WTC11 (cell line): Measurements from ENCODE around the gene SIRT2. TPM values are rescaled to one million over a fixed set of nuclear protein-coding genes. Genes with fewer than 3 reads are reported as not detected.

Experiments used
- ATAC-seq: fragments of 200-7000 bp; cut with Tn5 transposase; 2 replicates; pipeline ENCODE4 v1.10.0; 2021; ENCODE audit warnings: mild to moderate bottlenecking, moderate library complexity
- CTCF ChIA-PET: fragments of 300-600 bp; sonication (Branson Sonifier 250); formaldehyde crosslinking; loops from one replicate; lab custom pipeline; 2021; ENCODE audit warnings: antibody characterized with exemption; lab: Charles Lee
- POLR2A ChIA-PET: fragments of 350-600 bp; sonication (Branson Sonifier 250); formaldehyde crosslinking; loops from one replicate; lab custom pipeline; 2021; ENCODE audit warnings: antibody characterized with exemption; lab: Charles Lee
- DNase-seq: peaks from one replicate; pipeline ENCODE4 v3.0.0; 2021; ENCODE audit warnings: low spot score
- H3K27ac Mint-ChIP-seq: 2 replicates; pipeline ENCODE4 v1.8.0; 2021; ENCODE audit warnings: mixed read lengths
- H3K27me3 Mint-ChIP-seq: 2 replicates; pipeline ENCODE4 v1.8.0; 2021; ENCODE audit warnings: low read depth, mild to moderate bottlenecking, moderate library complexity, mixed read lengths
- H3K36me3 Mint-ChIP-seq: 2 replicates; pipeline ENCODE4 v1.8.0; 2021; ENCODE audit warnings: mixed read lengths
- H3K4me1 Mint-ChIP-seq: 2 replicates; pipeline ENCODE4 v1.8.0; 2022; ENCODE audit warnings: mixed read lengths
- H3K4me3 Mint-ChIP-seq: 2 replicates; pipeline ENCODE4 v1.8.0; 2021; ENCODE audit warnings: mild to moderate bottlenecking, moderate library complexity, mixed read lengths
- H3K9me3 Mint-ChIP-seq: 2 replicates; pipeline ENCODE4 v1.8.0; 2021; ENCODE audit warnings: mixed read lengths
- AFF4 ChIP-seq: sonication (generic); formaldehyde crosslinking; IDR thresholded peaks from 2 replicates; pipeline ENCODE4 v1.8.1; 2023; ENCODE audit warnings: mild to moderate bottlenecking, missing genetic modification reagents, borderline replicate concordance
- CREB1 ChIP-seq: sonication (generic); formaldehyde crosslinking; IDR thresholded peaks from 2 replicates; pipeline ENCODE4 v1.8.0; 2023; ENCODE audit warnings: mild to moderate bottlenecking, missing genetic modification reagents
- CREM ChIP-seq: sonication (generic); formaldehyde crosslinking; IDR thresholded peaks from 2 replicates; pipeline ENCODE4 v1.8.1; 2022; ENCODE audit warnings: mild to moderate bottlenecking, missing genetic modification reagents, moderate library complexity
- ETV6 ChIP-seq: sonication (generic); formaldehyde crosslinking; IDR thresholded peaks from 2 replicates; pipeline ENCODE4 v1.8.1; 2022; ENCODE audit warnings: mild to moderate bottlenecking, missing genetic modification reagents
- FOXP1 ChIP-seq: sonication (generic); formaldehyde crosslinking; IDR thresholded peaks from 2 replicates; pipeline ENCODE4 v1.8.0; 2022; ENCODE audit warnings: missing genetic modification reagents, mild to moderate bottlenecking, moderate library complexity, borderline replicate concordance
- JAZF1 ChIP-seq: fragments of 250-450 bp; sonication (Bioruptor Pico); IDR thresholded peaks from 2 replicates; pipeline ENCODE4 v1.9.0; 2021; ENCODE audit warnings: moderate library complexity, mild to moderate bottlenecking, inconsistent platforms
- KAT7 ChIP-seq: sonication (generic); formaldehyde crosslinking; IDR thresholded peaks from 2 replicates; pipeline ENCODE4 v1.8.1; 2023; ENCODE audit warnings: missing genetic modification reagents, mild to moderate bottlenecking, borderline replicate concordance
- NFATC4 ChIP-seq: fragments of 250-450 bp; sonication (Bioruptor Pico); IDR thresholded peaks from 2 replicates; pipeline ENCODE4 v1.9.0; 2021; ENCODE audit warnings: mild to moderate bottlenecking
- OVOL2 ChIP-seq: fragments of 250-450 bp; sonication (Bioruptor Pico); IDR thresholded peaks from 2 replicates; pipeline ENCODE4 v1.9.0; 2021; ENCODE audit warnings: mild to moderate bottlenecking, borderline replicate concordance
- RELA ChIP-seq: sonication (generic); formaldehyde crosslinking; IDR thresholded peaks from 2 replicates; pipeline ENCODE4 v1.8.1; 2022; ENCODE audit warnings: missing genetic modification reagents, mild to moderate bottlenecking, borderline replicate concordance
- SP1 ChIP-seq: sonication (generic); formaldehyde crosslinking; conservative IDR thresholded peaks from 2 replicates; pipeline ENCODE4 v1.8.1; 2022; ENCODE audit warnings: missing genetic modification reagents
- TEAD1 ChIP-seq: sonication (generic); formaldehyde crosslinking; IDR thresholded peaks from 2 replicates; pipeline ENCODE4 v1.8.0; 2022; ENCODE audit warnings: mild to moderate bottlenecking, missing genetic modification reagents
- TP53 ChIP-seq: sonication (generic); formaldehyde crosslinking; IDR thresholded peaks from 2 replicates; pipeline ENCODE4 v1.8.1; 2023; ENCODE audit warnings: mild to moderate bottlenecking, missing genetic modification reagents
- ZMAT4 ChIP-seq: fragments of 250-450 bp; sonication (Bioruptor Pico); IDR thresholded peaks from 2 replicates; pipeline ENCODE4 v1.9.0; 2021; ENCODE audit warnings: mild to moderate bottlenecking
- ZNF263 ChIP-seq: sonication (generic); formaldehyde crosslinking; IDR thresholded peaks from 2 replicates; pipeline ENCODE4 v1.8.1; 2022; ENCODE audit warnings: low read depth, mild to moderate bottlenecking, moderate library complexity, missing genetic modification reagents
- total RNA-seq: library from RNA; stranded (reverse); gene quantifications from 3 replicates; pipeline ENCODE4 v1.2.3, GENCODE V29; 2021
- TF ChIP-seq, protein P1 (sequence below): sonication (generic); formaldehyde crosslinking; IDR thresholded peaks from 2 replicates; pipeline ENCODE4 v1.8.1; 2023; ENCODE audit warnings: mild to moderate bottlenecking, missing genetic modification reagents
- TF ChIP-seq, protein P2 (sequence below): sonication (generic); formaldehyde crosslinking; IDR thresholded peaks from 2 replicates; pipeline ENCODE4 v1.8.1; 2023; ENCODE audit warnings: mild to moderate bottlenecking, missing genetic modification reagents, moderate library complexity
- TF ChIP-seq, protein P3 (sequence below): sonication (generic); formaldehyde crosslinking; IDR thresholded peaks from 2 replicates; pipeline ENCODE4 v1.8.1; 2022; ENCODE audit warnings: missing genetic modification reagents, borderline replicate concordance
- TF ChIP-seq, protein P4 (sequence below): sonication (generic); formaldehyde crosslinking; IDR thresholded peaks from 2 replicates; pipeline ENCODE4 v1.8.1; 2023; ENCODE audit warnings: mild to moderate bottlenecking, missing genetic modification reagents, moderate library complexity

SIRT2 gene
- total RNA-seq, 1 experiment from 2014 or later, result 9.5 TPM

DNA sequence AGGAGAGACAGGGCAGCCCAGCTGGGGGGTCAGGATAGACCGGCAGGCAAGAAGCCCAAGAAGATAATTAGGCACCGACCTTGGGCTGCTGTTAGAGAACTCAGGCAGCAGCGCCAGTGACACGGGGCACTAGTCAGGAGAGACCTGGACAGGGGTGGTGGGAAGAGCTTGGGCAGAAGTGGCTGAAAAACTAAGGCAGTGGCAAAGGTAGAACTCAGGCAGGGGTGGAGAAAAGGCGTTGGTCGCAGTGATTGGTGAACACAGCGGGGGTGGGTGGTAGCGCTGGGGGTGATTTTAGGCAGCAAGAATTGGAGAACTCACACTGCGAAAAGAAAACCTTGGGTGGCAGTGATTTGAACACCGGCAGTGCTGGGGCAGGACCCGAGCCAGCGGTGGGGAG, 8.3 kb upstream of the SIRT2 start:
- peaks cover 4% of the 10 kb centered on the region; the same call in 1 of the 2 replicates for H3K4me1 Mint-ChIP-seq
- no peak overlapping the region; the same call in 1 of the 2 replicates for H3K27ac Mint-ChIP-seq
- H3K27me3 Mint-ChIP-seq, result peaks cover 7% of the 10 kb centered on the region
- peaks cover 10% of the 10 kb centered on the region for H3K36me3 Mint-ChIP-seq
- POLR2A ChIA-PET, result interaction anchor here (1.5 kb wide), 1 partner anchor 8 kb away, joined by 11 read pairs; the partner anchor contains the start of genes NFKBIB and SIRT2
- ATAC-seq, result no peak
- H3K9me3 Mint-ChIP-seq, result no peaks in the 10 kb centered on the region
- no peak for TF ChIP-seq ZMAT4 (CRISPR knock-in tag)
- TF ChIP-seq FOXP1 (CRISPR knock-in tag), result no peak
- no peak for TF ChIP-seq AFF4 (CRISPR knock-in tag)
- no peak for TF ChIP-seq NFATC4 (CRISPR knock-in tag)
- no peak for TF ChIP-seq OVOL2 (CRISPR knock-in tag)
- TF ChIP-seq, protein P1, sequence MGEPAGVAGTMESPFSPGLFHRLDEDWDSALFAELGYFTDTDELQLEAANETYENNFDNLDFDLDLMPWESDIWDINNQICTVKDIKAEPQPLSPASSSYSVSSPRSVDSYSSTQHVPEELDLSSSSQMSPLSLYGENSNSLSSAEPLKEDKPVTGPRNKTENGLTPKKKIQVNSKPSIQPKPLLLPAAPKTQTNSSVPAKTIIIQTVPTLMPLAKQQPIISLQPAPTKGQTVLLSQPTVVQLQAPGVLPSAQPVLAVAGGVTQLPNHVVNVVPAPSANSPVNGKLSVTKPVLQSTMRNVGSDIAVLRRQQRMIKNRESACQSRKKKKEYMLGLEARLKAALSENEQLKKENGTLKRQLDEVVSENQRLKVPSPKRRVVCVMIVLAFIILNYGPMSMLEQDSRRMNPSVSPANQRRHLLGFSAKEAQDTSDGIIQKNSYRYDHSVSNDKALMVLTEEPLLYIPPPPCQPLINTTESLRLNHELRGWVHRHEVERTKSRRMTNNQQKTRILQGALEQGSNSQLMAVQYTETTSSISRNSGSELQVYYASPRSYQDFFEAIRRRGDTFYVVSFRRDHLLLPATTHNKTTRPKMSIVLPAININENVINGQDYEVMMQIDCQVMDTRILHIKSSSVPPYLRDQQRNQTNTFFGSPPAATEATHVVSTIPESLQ (CRISPR knock-in tag), result no peak
- no peak for TF ChIP-seq RELA
- TF ChIP-seq TEAD1 (CRISPR knock-in tag), result no peak
- no peak for TF ChIP-seq KAT7 (CRISPR knock-in tag)
- TF ChIP-seq CREB1, result no peak
- TF ChIP-seq, protein P2, sequence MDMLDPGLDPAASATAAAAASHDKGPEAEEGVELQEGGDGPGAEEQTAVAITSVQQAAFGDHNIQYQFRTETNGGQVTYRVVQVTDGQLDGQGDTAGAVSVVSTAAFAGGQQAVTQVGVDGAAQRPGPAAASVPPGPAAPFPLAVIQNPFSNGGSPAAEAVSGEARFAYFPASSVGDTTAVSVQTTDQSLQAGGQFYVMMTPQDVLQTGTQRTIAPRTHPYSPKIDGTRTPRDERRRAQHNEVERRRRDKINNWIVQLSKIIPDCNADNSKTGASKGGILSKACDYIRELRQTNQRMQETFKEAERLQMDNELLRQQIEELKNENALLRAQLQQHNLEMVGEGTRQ (CRISPR knock-in tag), result no peak
- TF ChIP-seq, all 79 proteins: peak for 0
- H3K4me3 Mint-ChIP-seq, result no peak overlapping the region
- DNase-seq, result no peak
- CTCF ChIA-PET, result no interaction called here

GRCh38 chr19:38907227-38907626, 7.8 kb upstream of the SIRT2 start:
- DNase-seq (no peak), ATAC-seq (no peak)
- POLR2A ChIA-PET, result no interaction called here
- TF ChIP-seq, protein P3, sequence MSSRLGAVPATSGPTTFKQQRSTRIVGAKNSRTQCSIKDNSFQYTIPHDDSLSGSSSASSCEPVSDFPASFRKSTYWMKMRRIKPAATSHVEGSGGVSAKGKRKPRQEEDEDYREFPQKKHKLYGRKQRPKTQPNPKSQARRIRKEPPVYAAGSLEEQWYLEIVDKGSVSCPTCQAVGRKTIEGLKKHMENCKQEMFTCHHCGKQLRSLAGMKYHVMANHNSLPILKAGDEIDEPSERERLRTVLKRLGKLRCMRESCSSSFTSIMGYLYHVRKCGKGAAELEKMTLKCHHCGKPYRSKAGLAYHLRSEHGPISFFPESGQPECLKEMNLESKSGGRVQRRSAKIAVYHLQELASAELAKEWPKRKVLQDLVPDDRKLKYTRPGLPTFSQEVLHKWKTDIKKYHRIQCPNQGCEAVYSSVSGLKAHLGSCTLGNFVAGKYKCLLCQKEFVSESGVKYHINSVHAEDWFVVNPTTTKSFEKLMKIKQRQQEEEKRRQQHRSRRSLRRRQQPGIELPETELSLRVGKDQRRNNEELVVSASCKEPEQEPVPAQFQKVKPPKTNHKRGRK (CRISPR knock-in tag), result no peak
- TF ChIP-seq, protein P4, sequence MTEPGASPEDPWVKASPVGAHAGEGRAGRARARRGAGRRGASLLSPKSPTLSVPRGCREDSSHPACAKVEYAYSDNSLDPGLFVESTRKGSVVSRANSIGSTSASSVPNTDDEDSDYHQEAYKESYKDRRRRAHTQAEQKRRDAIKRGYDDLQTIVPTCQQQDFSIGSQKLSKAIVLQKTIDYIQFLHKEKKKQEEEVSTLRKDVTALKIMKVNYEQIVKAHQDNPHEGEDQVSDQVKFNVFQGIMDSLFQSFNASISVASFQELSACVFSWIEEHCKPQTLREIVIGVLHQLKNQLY (CRISPR knock-in tag), result no peak
- no peak for TF ChIP-seq CREM (CRISPR knock-in tag)
- no peak for TF ChIP-seq RELA
- TF ChIP-seq AFF4 (CRISPR knock-in tag), result no peak
- TF ChIP-seq SP1 (CRISPR knock-in tag), result no peak
- no peak for TF ChIP-seq ETV6 (CRISPR knock-in tag)
- no peak for TF ChIP-seq JAZF1
- no peak for TF ChIP-seq ZNF263 (CRISPR knock-in tag)
- no peak for TF ChIP-seq TP53 (CRISPR knock-in tag)
- no peak overlapping the region for H3K27ac Mint-ChIP-seq
- peaks cover 4% of the 10 kb centered on the region; the same call in 1 of the 2 replicates for H3K27me3 Mint-ChIP-seq
- peaks cover 10% of the 10 kb centered on the region for H3K36me3 Mint-ChIP-seq
- peaks cover 4% of the 10 kb centered on the region; the same call in 1 of the 2 replicates for H3K4me1 Mint-ChIP-seq
- H3K9me3 Mint-ChIP-seq, result no peaks in the 10 kb centered on the region
- no peak overlapping the region for H3K4me3 Mint-ChIP-seq
- CTCF ChIA-PET, result no interaction called here
